NOMO-1 (cell line): ENCODE data around the gene PTN.
"Not testable (repeated sequence)": the region's sequence is repeated elsewhere in the genome, so short reads cannot be mapped to it uniquely, and the experiment has no call there.

ENCODE experiments used
- DNase-seq, 2 experiments: peaks; one replicate each; lab custom pipeline; 2025; ENCODE audit not compliant: unreplicated experiment in 2 of 2; lab: John Stamatoyannopoulos, UW

Gene PTN

DNA sequence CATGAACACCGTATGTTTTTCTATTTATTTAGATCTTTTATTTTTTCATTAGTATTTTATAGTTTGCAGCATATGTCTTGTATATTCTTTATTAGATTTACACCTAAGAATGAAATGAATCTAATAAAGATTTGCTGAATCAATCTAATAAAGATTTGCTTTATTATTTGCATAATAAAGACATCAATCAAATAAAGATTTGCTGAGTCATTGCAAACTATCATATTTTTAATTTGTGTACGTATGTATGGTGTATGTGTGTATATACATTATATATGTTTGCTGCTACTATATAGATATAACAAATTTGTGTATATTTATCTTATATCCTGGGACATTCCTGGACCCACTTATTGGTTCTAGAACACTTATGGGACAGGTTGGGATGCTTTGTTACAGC is 147.5 kb downstream of the PTN start:
- DNase-seq, result no peak

- not testable (repeated sequence) for DNase-seq
Observed at GRCh38 chr7:137181619-137182018, 161.9 kb downstream of the PTN start.
